Naive thymus-derived CD8-positive, alpha-beta T cell (primary cell): ENCODE results near the gene IKBKE. TPM values are rescaled to one million over a fixed set of nuclear protein-coding genes. Genes with fewer than 3 reads are reported as not detected.

Source experiments
- ATAC-seq, 2 donors: fragments of 150-1000 bp; cut with Tn5 transposase in 1 of 2; sonication (Bioruptor Pico), chemical (Tn5 transposase) in 1 of 2; 1 replicate in 1 of 2; 2 replicates in 1 of 2; pipeline ENCODE4 v1.10.0; 2021; ENCODE audit warnings: mild to moderate bottlenecking in 2 of 2, moderate library complexity in 2 of 2
- POLR2A ChIA-PET: fragments of 350-600 bp; sonication (Branson Sonifier 250); formaldehyde crosslinking; loops from one replicate; lab custom pipeline; 2021; ENCODE audit warnings: antibody characterized with exemption; lab: Charles Lee
- DNase-seq, 10 donors: peaks; one replicate each; pipeline versions ENCODE4 v3.0.0 to v3.0.0-alpha.2; 2020 to 2022
- H3K27ac Mint-ChIP-seq, 10 donors: one replicate each; pipeline ENCODE4 v1.8.0; 2020 to 2022; ENCODE audit warnings: mild to moderate bottlenecking in 10 of 10, mixed read lengths in 10 of 10, moderate library complexity in 4 of 10, inconsistent platforms in 1 of 10
- H3K27me3 Mint-ChIP-seq, 5 donors: one replicate each; pipeline ENCODE4 v1.8.0; 2021 to 2022; ENCODE audit warnings: mixed read lengths in 5 of 5
- H3K36me3 Mint-ChIP-seq, 3 donors: one replicate each; pipeline ENCODE4 v1.8.0; 2020 to 2022; ENCODE audit warnings: mixed read lengths in 3 of 3, mild to moderate bottlenecking in 2 of 3, inconsistent platforms in 1 of 3
- H3K4me1 Mint-ChIP-seq, 4 donors: one replicate each; pipeline ENCODE4 v1.8.0; 2021 to 2022; ENCODE audit warnings: mixed read lengths in 4 of 4
- H3K4me3 Mint-ChIP-seq, 10 donors: one replicate each; pipeline ENCODE4 v1.8.0; 2020 to 2022; ENCODE audit warnings: mild to moderate bottlenecking in 10 of 10, mixed read lengths in 10 of 10, moderate library complexity in 6 of 10, inconsistent platforms in 1 of 10
- H3K9me3 Mint-ChIP-seq, 9 donors: one replicate each; pipeline ENCODE4 v1.8.0; 2020 to 2022; ENCODE audit warnings: mixed read lengths in 9 of 9, mild to moderate bottlenecking in 3 of 9, inconsistent platforms in 1 of 9, moderate library complexity in 1 of 9
- polyA plus RNA-seq, 3 donors: library from polyadenylated mRNA; unstranded; fragments of 300-500 nt; fragmentation: Illumina TruSeq; gene quantifications; one replicate each; pipeline ENCODE4 v1.2.3, GENCODE V29; 2021
- total RNA-seq, 8 experiments: library from RNA in 2 of 8; stranded (reverse) in 2 of 8; gene quantifications; one replicate each; pipeline ENCODE4 v1.2.3 and lab custom pipeline; 2021 to 2026

The IKBKE gene
- total and polyA plus RNA-seq, 5 experiments from 2014 or later, result 40.5 to 87.3 (median 57.0) TPM

- ATAC-seq (no peak), DNase-seq (no peak)
- Mint-ChIP-seq H3K27me3 (no peaks in the 10 kb centered on the region), H3K4me1 (no peaks in the 10 kb centered on the region), H3K4me3 (no peak overlapping the region), H3K27ac (no peak overlapping the region), H3K9me3 (no peaks in the 10 kb centered on the region), H3K36me3 (peaks cover 0 to 18% (median 15%) of the 10 kb centered on the region in 3 donors)
- POLR2A ChIA-PET, result interaction anchor here (1.7 kb wide), 1 partner anchor 16 kb away, joined by 3 read pairs; no protein-coding TSS in a partner anchor
These were observed 25.2 kb upstream of the IKBKE start for GRCh38 chr1:206445116-206445515.

GRCh38 chr1:206445911-206446356, 24.3 kb upstream of the IKBKE start:
- no peaks in the 10 kb centered on the region for H3K9me3 Mint-ChIP-seq
- POLR2A ChIA-PET, result interaction anchor here (1.7 kb wide), 1 partner anchor 15 kb away, joined by 3 read pairs; no protein-coding TSS in a partner anchor
- no peaks in the 10 kb centered on the region for H3K4me1 Mint-ChIP-seq
- H3K36me3 Mint-ChIP-seq, result peaks cover 0 to 17% (median 17%) of the 10 kb centered on the region in 3 donors
- no peak overlapping the region for H3K4me3 Mint-ChIP-seq
- no peak overlapping the region for H3K27ac Mint-ChIP-seq
- no peak for DNase-seq
- no peaks in the 10 kb centered on the region for H3K27me3 Mint-ChIP-seq
- ATAC-seq, result no peak

- peak overlapping the region in 1 of 10 donors; percentile 4 for H3K27ac Mint-ChIP-seq
- POLR2A ChIA-PET, result no interaction called here
- H3K9me3 Mint-ChIP-seq, result no peaks in the 10 kb centered on the region
- peaks cover 0 to 21% (median 17%) of the 10 kb centered on the region in 3 donors for H3K36me3 Mint-ChIP-seq
- H3K4me3 Mint-ChIP-seq, result no peak overlapping the region
- DNase-seq (no peak), ATAC-seq (no peak)
- no peaks in the 10 kb centered on the region for H3K27me3 Mint-ChIP-seq
- no peaks in the 10 kb centered on the region for H3K4me1 Mint-ChIP-seq
These were observed 23.4 kb upstream of the IKBKE start for GRCh38 chr1:206446688-206447421.

- POLR2A ChIA-PET, result no interaction called here
- Mint-ChIP-seq H3K27ac (no peak overlapping the region), H3K36me3 (peaks cover 0 to 17% (median 17%) of the 10 kb centered on the region in 3 donors), H3K9me3 (no peaks in the 10 kb centered on the region), H3K4me1 (no peaks in the 10 kb centered on the region), H3K4me3 (no peak overlapping the region), H3K27me3 (no peaks in the 10 kb centered on the region)
- DNase-seq (no peak), ATAC-seq (no peak)
These were observed 22.9 kb upstream of the IKBKE start for GRCh38 chr1:206447422-206447765.

- peaks cover 0 to 17% (median 17%) of the 10 kb centered on the region in 3 donors for H3K36me3 Mint-ChIP-seq
- no peak for DNase-seq
- no peaks in the 10 kb centered on the region for H3K27me3 Mint-ChIP-seq
- no peak overlapping the region for H3K4me3 Mint-ChIP-seq
- no peaks in the 10 kb centered on the region for H3K4me1 Mint-ChIP-seq
- POLR2A ChIA-PET, result no interaction called here
- no peak for ATAC-seq
- H3K27ac Mint-ChIP-seq, result no peak overlapping the region
- H3K9me3 Mint-ChIP-seq, result no peaks in the 10 kb centered on the region
These were observed 22.5 kb upstream of the IKBKE start for GRCh38 chr1:206447792-206448191.

GRCh38 chr1:206448471-206448870, 21.8 kb upstream of the IKBKE start:
- no peaks in the 10 kb centered on the region for H3K9me3 Mint-ChIP-seq
- H3K27ac Mint-ChIP-seq, result peak overlapping the region in 1 of 10 donors; percentile 32
- no peaks in the 10 kb centered on the region for H3K27me3 Mint-ChIP-seq
- no peaks in the 10 kb centered on the region for H3K4me1 Mint-ChIP-seq
- DNase-seq (no peak), ATAC-seq (no peak)
- POLR2A ChIA-PET, result no interaction called here
- no peak overlapping the region for H3K4me3 Mint-ChIP-seq
- peaks cover 0 to 18% (median 14%) of the 10 kb centered on the region in 3 donors for H3K36me3 Mint-ChIP-seq

GRCh38 chr1:206449565-206449964, 20.7 kb upstream of the IKBKE start:
- H3K27me3 Mint-ChIP-seq, result no peaks in the 10 kb centered on the region
- DNase-seq (no peak), ATAC-seq (no peak)
- H3K4me3 Mint-ChIP-seq, result no peak overlapping the region
- H3K36me3 Mint-ChIP-seq, result peaks cover 0 to 24% (median 18%) of the 10 kb centered on the region in 3 donors
- H3K27ac Mint-ChIP-seq, result peak overlapping the region in 1 of 10 donors; percentile 65
- H3K4me1 Mint-ChIP-seq, result no peaks in the 10 kb centered on the region
- H3K9me3 Mint-ChIP-seq, result no peaks in the 10 kb centered on the region
- POLR2A ChIA-PET, result no interaction called here

GRCh38 chr1:206450281-206450680, 20.0 kb upstream of the IKBKE start:
- no peaks in the 10 kb centered on the region for H3K9me3 Mint-ChIP-seq
- peaks cover 0 to 25% (median 21%) of the 10 kb centered on the region in 3 donors for H3K36me3 Mint-ChIP-seq
- peaks cover 0 to under 1% (median 0%) of the 10 kb centered on the region in 4 donors for H3K4me1 Mint-ChIP-seq
- POLR2A ChIA-PET, result interaction anchor here (0.7 to 1.0 kb wide), 2 partner anchors 12 to 126 kb away, joined by 3 to 4 read pairs; no protein-coding TSS in a partner anchor
- H3K27me3 Mint-ChIP-seq, result no peaks in the 10 kb centered on the region
- H3K27ac Mint-ChIP-seq, result peak overlapping the region in 1 of 10 donors; percentile 65
- DNase-seq (no peak), ATAC-seq (no peak)
- H3K4me3 Mint-ChIP-seq, result no peak overlapping the region

- no peaks in the 10 kb centered on the region for H3K9me3 Mint-ChIP-seq
- no peaks in the 10 kb centered on the region for H3K27me3 Mint-ChIP-seq
- DNase-seq (no peak), ATAC-seq (no peak)
- H3K36me3 Mint-ChIP-seq, result peaks cover 0 to 28% (median 22%) of the 10 kb centered on the region in 3 donors
- POLR2A ChIA-PET, result no interaction called here
- H3K27ac Mint-ChIP-seq, result no peak overlapping the region
- no peak overlapping the region for H3K4me3 Mint-ChIP-seq
- H3K4me1 Mint-ChIP-seq, result peaks cover 0 to 4% (median 0%) of the 10 kb centered on the region in 4 donors
These were observed 19.1 kb upstream of the IKBKE start for GRCh38 chr1:206451134-206451686.

GRCh38 chr1:206453111-206453510, 17.2 kb upstream of the IKBKE start:
- POLR2A ChIA-PET, result no interaction called here
- H3K36me3 Mint-ChIP-seq, result peaks cover 0 to 25% (median 14%) of the 10 kb centered on the region in 3 donors
- ATAC-seq, result no peak

GRCh38 chr1:206455289-206455665, 15.0 kb upstream of the IKBKE start:
- Mint-ChIP-seq H3K4me1 (peaks cover 0 to 4% (median 1%) of the 10 kb centered on the region in 4 donors), H3K9me3 (no peaks in the 10 kb centered on the region), H3K4me3 (no peak overlapping the region), H3K27ac (peak overlapping the region in 3 of 10 donors; percentile 5 to 29 (median 21)), H3K27me3 (no peaks in the 10 kb centered on the region), H3K36me3 (peaks cover 0 to 20% (median 10%) of the 10 kb centered on the region in 3 donors)
- DNase-seq (no peak), ATAC-seq (no peak)
- POLR2A ChIA-PET, result no interaction called here

More at GRCh38 chr1:206453111-206453510, 17.2 kb upstream of the IKBKE start:
- H3K4me1 Mint-ChIP-seq, result peaks cover 0 to 4% (median 1%) of the 10 kb centered on the region in 4 donors
- DNase-seq, result no peak
- no peak overlapping the region for H3K27ac Mint-ChIP-seq
- no peaks in the 10 kb centered on the region for H3K9me3 Mint-ChIP-seq
- H3K4me3 Mint-ChIP-seq, result no peak overlapping the region
- H3K27me3 Mint-ChIP-seq, result no peaks in the 10 kb centered on the region

- peak overlapping the region in 2 of 10 donors; percentile 30 to 68 for H3K27ac Mint-ChIP-seq
- no peaks in the 10 kb centered on the region for H3K9me3 Mint-ChIP-seq
- H3K36me3 Mint-ChIP-seq, result peaks cover 0 to 16% (median 10%) of the 10 kb centered on the region in 3 donors
- peaks cover 0 to 4% (median 1%) of the 10 kb centered on the region in 4 donors for H3K4me1 Mint-ChIP-seq
- no peaks in the 10 kb centered on the region for H3K27me3 Mint-ChIP-seq
- POLR2A ChIA-PET, result no interaction called here
- ATAC-seq (no peak), DNase-seq (no peak)
- no peak overlapping the region for H3K4me3 Mint-ChIP-seq
These were observed 14.5 kb upstream of the IKBKE start for GRCh38 chr1:206455666-206456344.
